K562 (cell line): Measurements from ENCODE around the gene HOXC10. TPM values are rescaled to one million over a fixed set of nuclear protein-coding genes. Genes with fewer than 3 reads are reported as not detected.

Experiments used
- ATAC-seq: fragments of 200-7000 bp; cut with Tn5 transposase; 3 replicates; pipeline ENCODE4 v1.9.1; 2020; ENCODE audit warnings: moderate library complexity
- BruUV-seq: library from RNA; stranded (reverse); fragments of 400-500 nt; replicated peaks from 2 replicates; lab custom pipeline; 2021; lab: Mats Ljungman, UMichigan
- CTCF ChIA-PET: fragments of 300-600 bp; formaldehyde crosslinking; extraction: SDS; loops from one replicate; lab custom pipeline; 2021; ENCODE audit warnings: low intra/inter-chr PET ratio; lab: Yijun Ruan, JAX
- POLR2A ChIA-PET: fragments of 300-600, 350-650 bp; sonication (Branson Sonifier 250); formaldehyde crosslinking; extraction: SDS; loops from one replicate; lab custom pipeline; 2021; ENCODE audit warnings: antibody characterized with exemption, inconsistent platforms; lab: Yijun Ruan, JAX
- DNase-seq, 4 experiments: peaks; one replicate each; pipeline versions ENCODE4 v3.0.0 to v3.0.0-alpha.2; 2011 to 2018; ENCODE audit warnings: low spot score in 3 of 4, mixed read lengths in 3 of 4; ENCODE audit errors: extremely low read depth in 1 of 4
- FAIRE-seq: peaks from 2 replicates; lab custom pipeline; 2011; peaks lifted over from hg19 to GRCh38; lab: Jason Lieb, UNC
- H2AFZ ChIP-seq: 2 replicates; pipeline ENCODE4 v1.6.0; 2011; ENCODE audit warnings: low read depth, low read length, control low read depth, inconsistent platforms
- H3K27ac ChIP-seq: fragments of 200-600 bp; 3 replicates; pipeline ENCODE4 v1.8.0; 2011; ENCODE audit warnings: low read depth, mild to moderate bottlenecking, control low read depth, inconsistent platforms, low read length, moderate library complexity, mixed read lengths; ENCODE audit errors: extremely low read depth
- H3K27me3 ChIP-seq, 2 experiments: fragments of 300-600 bp in 1 of 2; 2 replicates in 1 of 2; 3 replicates in 1 of 2; pipeline versions ENCODE4 v1.6.0 to v1.8.0; 2011; ENCODE audit warnings: inconsistent platforms in 2 of 2, low read length in 2 of 2, mild to moderate bottlenecking in 1 of 2, mixed read lengths in 1 of 2, moderate library complexity in 1 of 2; ENCODE audit not compliant: control insufficient read depth in 2 of 2, insufficient read depth in 2 of 2
- H3K36me3 ChIP-seq: fragments of 300-600 bp; 3 replicates; pipeline ENCODE4 v1.8.0; 2011; ENCODE audit warnings: mild to moderate bottlenecking, low read length, inconsistent platforms; ENCODE audit not compliant: control insufficient read depth, insufficient read depth
- H3K4me1 ChIP-seq, 2 experiments: fragments of 200-600 bp in 1 of 2; replicated peaks in 1 of 2; 2 replicates in 1 of 2; 3 replicates in 1 of 2; pipeline versions ENCODE4 v1.5.1 to v1.8.0; 2011; ENCODE audit warnings: inconsistent platforms in 2 of 2, low read length in 2 of 2, mild to moderate bottlenecking in 1 of 2, mixed read lengths in 1 of 2, moderate library complexity in 1 of 2; ENCODE audit not compliant: control insufficient read depth in 2 of 2, insufficient read depth in 2 of 2
- H3K4me2 ChIP-seq: 2 replicates; pipeline ENCODE4 v1.6.1; 2011; ENCODE audit warnings: low read length, control low read depth, inconsistent platforms, mixed read lengths; ENCODE audit not compliant: insufficient read depth
- H3K4me3 ChIP-seq: fragments of 200-600 bp; sonication (generic), shearing (Covaris generic); 2 replicates; pipeline ENCODE4 v1.5.1; 2016; ENCODE audit warnings: control low read depth, inconsistent platforms
- H3K79me2 ChIP-seq: fragments of 200-600 bp; 3 replicates; pipeline ENCODE4 v1.8.0; 2011; ENCODE audit warnings: low read length, inconsistent platforms; ENCODE audit not compliant: control insufficient read depth, insufficient read depth
- H3K9ac ChIP-seq, 2 experiments: 2 replicates each; pipeline versions ENCODE4 v1.6.0 to v1.6.1; 2011; ENCODE audit warnings: low read depth in 2 of 2, low read length in 2 of 2, control low read depth in 1 of 2, inconsistent platforms in 1 of 2, mild to moderate bottlenecking in 1 of 2, mixed read lengths in 1 of 2; ENCODE audit not compliant: insufficient read depth in 1 of 2
- H3K9me1 ChIP-seq: one replicate; pipeline ENCODE4 v1.6.0; 2011; ENCODE audit warnings: inconsistent platforms, mild to moderate bottlenecking, low read length, moderate library complexity; ENCODE audit not compliant: control insufficient read depth, insufficient read depth
- H3K9me3 ChIP-seq: replicated peaks from 2 replicates; pipeline ENCODE4 v1.5.1; 2011; ENCODE audit warnings: low read depth, low read length, inconsistent platforms; ENCODE audit not compliant: control insufficient read depth, insufficient read depth
- H4K20me1 ChIP-seq: replicated peaks from 2 replicates; pipeline ENCODE4 v1.6.1; 2011; ENCODE audit warnings: low read length, inconsistent platforms, mixed read lengths; ENCODE audit not compliant: control insufficient read depth, insufficient read depth
- ADNP ChIP-seq: fragments of 200-800 bp; sonication (Bioruptor generic); IDR thresholded peaks from 2 replicates; pipeline ENCODE4 v1.6.1; 2016; ENCODE audit warnings: missing genetic modification characterization, missing compliant biosample characterization
- CTCFL ChIP-seq: IDR thresholded peaks from 2 replicates; pipeline ENCODE4 v1.6.1; 2011; ENCODE audit warnings: borderline replicate concordance, low read depth, mild to moderate bottlenecking, moderate library complexity, low read length; ENCODE audit not compliant: insufficient read depth, poor library complexity, severe bottlenecking
- MTA3 ChIP-seq: fragments of 450-650 bp; formaldehyde crosslinking; IDR thresholded peaks from 2 replicates; pipeline ENCODE4 v1.6.1; 2017; ENCODE audit warnings: mild to moderate bottlenecking, borderline replicate concordance
- NKRF ChIP-seq: fragments of 450-650 bp; IDR thresholded peaks from 2 replicates; pipeline ENCODE4 v1.6.1; 2016; ENCODE audit warnings: borderline replicate concordance
- SIX5 ChIP-seq, 2 experiments: IDR thresholded peaks; 2 replicates each; pipeline ENCODE4 v1.6.1; 2011; ENCODE audit warnings: low read length in 2 of 2, borderline replicate concordance in 1 of 2, low read depth in 1 of 2, mild to moderate bottlenecking in 1 of 2, moderate library complexity in 1 of 2; ENCODE audit not compliant: insufficient read depth in 1 of 2
- SMAD1 ChIP-seq: fragments of 150-350 bp; IDR thresholded peaks from 2 replicates; pipeline ENCODE4 v1.6.1; 2014; ENCODE audit warnings: low read length, low read depth; ENCODE audit not compliant: partially characterized antibody
- ZBTB33 ChIP-seq: sonication (generic); formaldehyde crosslinking; IDR thresholded peaks from 2 replicates; pipeline ENCODE4 v1.8.1; 2023; ENCODE audit warnings: mild to moderate bottlenecking, missing genetic modification reagents
- ZMIZ1 ChIP-seq, 2 experiments: fragments of 150-350 bp in 1 of 2; IDR thresholded peaks; 2 replicates each; pipeline ENCODE4 v1.6.1; 2012 to 2016; ENCODE audit warnings: low read depth in 2 of 2, low read length in 2 of 2, mild to moderate bottlenecking in 1 of 2, moderate library complexity in 1 of 2
- ZNF212 ChIP-seq: fragments of 450-650 bp; formaldehyde crosslinking; IDR thresholded peaks from 2 replicates; pipeline ENCODE4 v1.4.0; 2020; ENCODE audit warnings: mild to moderate bottlenecking
- ZNF263 ChIP-seq: sonication (generic); formaldehyde crosslinking; IDR thresholded peaks from 2 replicates; pipeline ENCODE4 v1.8.0; 2022; ENCODE audit warnings: mild to moderate bottlenecking, missing genetic modification reagents, borderline replicate concordance
- WGBS: fragments of 100-300 bp; shearing (Covaris generic); methylation state at CpG from one replicate; pipeline ENCODE4 v1.1.6; 2016; ENCODE audit warnings: low coverage, mixed read lengths; ENCODE audit not compliant: insufficient coverage; ENCODE audit errors: missing lambda C conversion rate; 5-methylcytosine and 5-hydroxymethylcytosine counted together
- in situ Hi-C: fragments of 300-500 bp; cut with MboI; formaldehyde crosslinking; loops from 4 replicates; pipeline ENCODE4 v1.15.0; 2018; ENCODE audit warnings: inconsistent platforms, mixed read lengths
- intact Hi-C: fragments of 100-400 bp; cut with micrococcal nuclease; formaldehyde crosslinking; loops from 2 replicates; pipeline ENCODE4 v1.14.2; 2022
- polyA plus RNA-seq, 8 experiments: library from polyadenylated mRNA; depleted of rRNA in 4 of 8; stranded (reverse) in 5 of 8; unstranded in 3 of 8; fragments of >200 nt; fragmentation: Nextera tagmentation in 2 of 8; fragmentation: Illumina TruSeq in 1 of 8; extraction: Ambion mirVana in 2 of 8; extraction: Trizol in 1 of 8; gene quantifications; 2 replicates each; pipeline versions ENCODE4 v1.2.1 to v1.2.3, GENCODE V29; 2011 to 2014; ENCODE audit warnings: inconsistent platforms in 1 of 8, missing spikeins in 1 of 8
- total RNA-seq, 7 experiments: library from RNA; depleted of rRNA in 6 of 7; stranded (reverse); fragments of >200 nt in 6 of 7; fragmentation: Illumina TruSeq in 2 of 7; extraction: Trizol in 2 of 7; gene quantifications; 2 replicates each; pipeline versions ENCODE4 v1.2.1 to v1.2.3, GENCODE V29; 2011 to 2021; ENCODE audit warnings: low replicate concordance in 1 of 7

Gene HOXC10
- total and polyA plus RNA-seq, 9 of the 15 experiments (the other 6 are each of a cell fraction or from before 2014, with no cell fraction given) = 0.13 to 0.77 (median 0.35) TPM; not detected in 2

- Histone ChIP-seq H3K27me3 (peaks cover 63 to 95% of the 10 kb centered on the region in 2 experiments), H3K4me3 (no peak overlapping the region), H3K9me1 (no peaks in the 10 kb centered on the region), H3K27ac (no peak overlapping the region), H3K79me2 (no peaks in the 10 kb centered on the region), H3K9me3 (no peaks in the 10 kb centered on the region), H4K20me1 (peaks cover 23% of the 10 kb centered on the region), H3K36me3 (no peaks in the 10 kb centered on the region), H2AFZ (no peak overlapping the region), H3K4me2 (no peak overlapping the region), H3K4me1 (peaks cover 0 to 26% of the 10 kb centered on the region in 2 experiments; a peak in 2 of 5 replicates), H3K9ac (no peak overlapping the region)
- 17% methylated on average over 20 of the region's 25 CpGs for WGBS
- in situ Hi-C loops = no loop called here
- ATAC-seq = 0 out of 3 replicates have a peak, but pooled peaks have one; percentile 20
- BruUV-seq = no TSS peak
- POLR2A ChIA-PET = interaction anchor here (0.6 kb wide), 1 partner anchor 1793 kb away, joined by 4 read pairs; no protein-coding TSS in a partner anchor
- CTCF ChIA-PET = no interaction called here
- intact Hi-C loops = no loop called here
- FAIRE-seq = no peak
- no peak for DNase-seq
- no peak for TF ChIP-seq ZMIZ1 (IDR thresholded peaks at IDR 0.05; ENCODE audit: low read depth in 2 of 2, low read length in 2 of 2)
- no peak for TF ChIP-seq CTCFL
- no peak for TF ChIP-seq ZNF263 (CRISPR knock-in tag)
- TF ChIP-seq ZBTB33 = no peak
- TF ChIP-seq SIX5 (IDR thresholded peaks at IDR 0.05; ENCODE audit: borderline replicate concordance in 1 of 2, insufficient read depth in 1 of 2, low read depth in 1 of 2, low read length in 2 of 2) = no peak
- no peak for TF ChIP-seq MTA3
- no peak for TF ChIP-seq ZNF212 (CRISPR knock-in tag)
- TF ChIP-seq NKRF = no peak
- no peak for TF ChIP-seq SMAD1
- no peak for TF ChIP-seq ADNP (tag)
Observed at GRCh38 chr12:53956251-53956887, 28.6 kb upstream of the HOXC10 start.
